Mucosa of stomach (tissue), 1 donor: ENCODE results near the gene DGUOK.
"Not testable (repeated sequence)": the region's sequence is repeated elsewhere in the genome, so short reads cannot be mapped to it uniquely, and the experiment has no call there.

Source experiments
- H3K27me3 ChIP-seq: one replicate; pipeline ENCODE4 v1.7.0; 2013; ENCODE audit warnings: mild to moderate bottlenecking, low read length; ENCODE audit not compliant: control insufficient read depth, insufficient read depth
- H3K36me3 ChIP-seq: one replicate; pipeline ENCODE4 v1.7.0; 2013; ENCODE audit warnings: low read length; ENCODE audit not compliant: control insufficient read depth, insufficient read depth
- H3K4me1 ChIP-seq: one replicate; pipeline ENCODE4 v1.7.0; 2013; ENCODE audit warnings: mild to moderate bottlenecking, low read length; ENCODE audit not compliant: control insufficient read depth, insufficient read depth
- H3K4me3 ChIP-seq: one replicate; pipeline ENCODE4 v1.7.0; 2013; ENCODE audit warnings: low read length
- H3K9ac ChIP-seq: one replicate; pipeline ENCODE4 v1.7.0; 2013; ENCODE audit warnings: mild to moderate bottlenecking, low read length, moderate library complexity
- H3K9me3 ChIP-seq: one replicate; pipeline ENCODE4 v1.7.0; 2013; ENCODE audit warnings: mild to moderate bottlenecking, low read length, moderate library complexity; ENCODE audit not compliant: control insufficient read depth
- donor health status: Pancreatic carcinoma.

The DGUOK gene

GRCh38 chr2:73893764-73894474, 32.8 kb upstream of the DGUOK start:
- no peaks in the 10 kb centered on the region for H3K27me3 ChIP-seq
- H3K4me3 ChIP-seq, result no peak overlapping the region
- peaks cover 5% of the 10 kb centered on the region for H3K4me1 ChIP-seq
- H3K9ac ChIP-seq, result peak overlapping the region; percentile 49
- no peaks in the 10 kb centered on the region for H3K36me3 ChIP-seq
- H3K9me3 ChIP-seq, result no peaks in the 10 kb centered on the region

GRCh38 chr2:73894475-73894850, 32.2 kb upstream of the DGUOK start:
- H3K27me3 ChIP-seq, result no peaks in the 10 kb centered on the region
- H3K4me1 ChIP-seq, result peaks cover 5% of the 10 kb centered on the region
- peak overlapping the region; percentile 49 for H3K9ac ChIP-seq
- H3K36me3 ChIP-seq, result no peaks in the 10 kb centered on the region
- H3K4me3 ChIP-seq, result no peak overlapping the region
- H3K9me3 ChIP-seq, result no peaks in the 10 kb centered on the region

- Histone ChIP-seq H3K4me1 (peaks cover 5% of the 10 kb centered on the region), H3K27me3 (no peaks in the 10 kb centered on the region), H3K9me3 (no peaks in the 10 kb centered on the region), H3K4me3 (no peak overlapping the region), H3K36me3 (no peaks in the 10 kb centered on the region), H3K9ac (peak overlapping the region; percentile 49)
Measured at GRCh38 chr2:73894877-73895276, 31.8 kb upstream of the DGUOK start.

- Histone ChIP-seq H3K36me3 (no peaks in the 10 kb centered on the region), H3K9ac (peak overlapping the region; percentile 12)
Measured at GRCh38 chr2:73895473-73895872, 31.2 kb upstream of the DGUOK start.

GRCh38 chr2:73896362-73897239, 30.1 kb upstream of the DGUOK start:
- Histone ChIP-seq H3K4me1 (peaks cover 5% of the 10 kb centered on the region), H3K9ac (peak overlapping the region; percentile 7)

More at GRCh38 chr2:73895473-73895872, 31.2 kb upstream of the DGUOK start:
- H3K4me1 ChIP-seq, result peaks cover 5% of the 10 kb centered on the region
- no peaks in the 10 kb centered on the region for H3K9me3 ChIP-seq
- H3K4me3 ChIP-seq, result no peak overlapping the region
- H3K27me3 ChIP-seq, result no peaks in the 10 kb centered on the region

GRCh38 chr2:73897240-73897583, 29.5 kb upstream of the DGUOK start:
- H3K27me3 ChIP-seq, result no peaks in the 10 kb centered on the region
- no peaks in the 10 kb centered on the region for H3K36me3 ChIP-seq
- H3K9ac ChIP-seq, result peak overlapping the region; percentile 7
- no peak overlapping the region for H3K4me3 ChIP-seq
- peaks cover 5% of the 10 kb centered on the region for H3K4me1 ChIP-seq
- H3K9me3 ChIP-seq, result no peaks in the 10 kb centered on the region

More at GRCh38 chr2:73896362-73897239, 30.1 kb upstream of the DGUOK start:
- Histone ChIP-seq H3K27me3 (no peaks in the 10 kb centered on the region), H3K4me3 (no peak overlapping the region), H3K36me3 (no peaks in the 10 kb centered on the region), H3K9me3 (no peaks in the 10 kb centered on the region)

- Histone ChIP-seq H3K4me1 (peaks cover 5% of the 10 kb centered on the region), H3K27me3 (no peaks in the 10 kb centered on the region), H3K9ac (no peak overlapping the region), H3K36me3 (no peaks in the 10 kb centered on the region), H3K9me3 (no peaks in the 10 kb centered on the region), H3K4me3 (no peak overlapping the region)
Measured at GRCh38 chr2:73897934-73898333, 28.7 kb upstream of the DGUOK start.

GRCh38 chr2:73899801-73900336, 26.8 kb upstream of the DGUOK start:
- Histone ChIP-seq H3K9ac (no peak overlapping the region), H3K9me3 (no peaks in the 10 kb centered on the region), H3K4me1 (peaks cover 5% of the 10 kb centered on the region), H3K27me3 (no peaks in the 10 kb centered on the region), H3K4me3 (no peak overlapping the region), H3K36me3 (no peaks in the 10 kb centered on the region)

GRCh38 chr2:73901143-73901542, 25.5 kb upstream of the DGUOK start:
- no peaks in the 10 kb centered on the region for H3K9me3 ChIP-seq
- no peak overlapping the region for H3K9ac ChIP-seq
- peaks cover 5% of the 10 kb centered on the region for H3K4me1 ChIP-seq
- H3K27me3 ChIP-seq, result no peaks in the 10 kb centered on the region
- no peak overlapping the region for H3K4me3 ChIP-seq
- no peaks in the 10 kb centered on the region for H3K36me3 ChIP-seq

- no peak overlapping the region for H3K9ac ChIP-seq
Measured at GRCh38 chr2:73902284-73902683, 24.4 kb upstream of the DGUOK start.

GRCh38 chr2:73903313-73903712, 23.4 kb upstream of the DGUOK start:
- no peaks in the 10 kb centered on the region for H3K36me3 ChIP-seq
- H3K9me3 ChIP-seq, result no peaks in the 10 kb centered on the region
- no peak overlapping the region for H3K4me3 ChIP-seq
- no peak overlapping the region for H3K9ac ChIP-seq
- no peaks in the 10 kb centered on the region for H3K27me3 ChIP-seq
- no peaks in the 10 kb centered on the region for H3K4me1 ChIP-seq

More at GRCh38 chr2:73902284-73902683, 24.4 kb upstream of the DGUOK start:
- Histone ChIP-seq H3K4me1 (peaks cover 5% of the 10 kb centered on the region), H3K36me3 (no peaks in the 10 kb centered on the region), H3K27me3 (no peaks in the 10 kb centered on the region), H3K9me3 (no peaks in the 10 kb centered on the region), H3K4me3 (no peak overlapping the region)

GRCh38 chr2:73903949-73904613, 22.6 kb upstream of the DGUOK start:
- H3K36me3 ChIP-seq, H3K4me3 ChIP-seq, H3K27me3 ChIP-seq, H3K9me3 ChIP-seq, H3K4me1 ChIP-seq, H3K9ac ChIP-seq: not testable (repeated sequence)
